Esophagus muscularis mucosa (tissue), 4 donors: ENCODE data around the gene DZANK1. TPM values are rescaled to one million over a fixed set of nuclear protein-coding genes. Genes with fewer than 3 reads are reported as not detected.
"Not testable (repeated sequence)": the region's sequence is repeated elsewhere in the genome, so short reads cannot be mapped to it uniquely, and the experiment has no call there.

Experiments used
- DNase-seq: peaks from one replicate; pipeline ENCODE4 v3.0.0-alpha.2; 2017; ENCODE audit errors: extremely low spot score
- H3K27ac ChIP-seq, 4 donors: fragments of 200-600 bp; sonication (generic); replicated peaks in 1 of 4; 1 replicate in 3 of 4; 2 replicates in 1 of 4; pipeline ENCODE4 v1.5.1; 2016 to 2019; ENCODE audit warnings: mild to moderate bottlenecking in 1 of 4
- H3K27me3 ChIP-seq, 4 donors: fragments of 200-600 bp; sonication (generic); one replicate each; pipeline versions ENCODE4 v1.5.1 to v1.6.0; 2016 to 2019
- H3K36me3 ChIP-seq, 4 donors: fragments of 200-600 bp; sonication (generic); one replicate each; pipeline ENCODE4 v1.5.1; 2016 to 2019
- H3K4me1 ChIP-seq, 4 donors: fragments of 200-600 bp; sonication (generic); one replicate each; pipeline ENCODE4 v1.5.1; 2016 to 2019
- H3K4me3 ChIP-seq, 4 donors: fragments of 200-600 bp; sonication (generic); 1 replicate in 2 of 4; 2 replicates in 2 of 4; pipeline ENCODE4 v1.5.1; 2016 to 2019; ENCODE audit warnings: mild to moderate bottlenecking in 4 of 4, moderate library complexity in 1 of 4
- H3K9me3 ChIP-seq, 4 donors: fragments of 200-600 bp; sonication (generic); 1 replicate in 3 of 4; 2 replicates in 1 of 4; pipeline ENCODE4 v1.5.1; 2016 to 2019
- CTCF ChIP-seq, 3 experiments: fragments of 200-600 bp in 2 of 3; fragments of 450-650 bp in 1 of 3; sonication (generic) in 2 of 3; IDR thresholded peaks; one replicate each; pipeline ENCODE4 v1.5.1; 2017 to 2019; ENCODE audit warnings: antibody characterized with exemption in 3 of 3, mild to moderate bottlenecking in 2 of 3, moderate library complexity in 1 of 3
- EP300 ChIP-seq: sonication (generic); formaldehyde crosslinking; IDR thresholded peaks from one replicate; pipeline ENCODE4 v1.6.1; 2017; ENCODE audit warnings: antibody characterized with exemption
- POLR2A ChIP-seq: fragments of 450-650 bp; IDR thresholded peaks from one replicate; pipeline ENCODE4 v1.6.1; 2017; ENCODE audit warnings: antibody characterized with exemption, moderate library complexity, mild to moderate bottlenecking, low read depth
- POLR2AphosphoS5 ChIP-seq, 2 donors: sonication (generic); formaldehyde crosslinking; IDR thresholded peaks; one replicate each; pipeline ENCODE4 v1.6.1; 2017; ENCODE audit warnings: antibody characterized with exemption in 2 of 2
- WGBS: methylation state at CpG from one replicate; pipeline ENCODE4 v1.1.5; 2018; 5-methylcytosine and 5-hydroxymethylcytosine counted together
- intact Hi-C: fragments of 100-400 bp; cut with DNase I; formaldehyde crosslinking; loops from one replicate; pipeline ENCODE4 v1.15.1; 2023
- total RNA-seq, 4 donors: library from RNA; depleted of rRNA; stranded (reverse); fragments of >200 nt; gene quantifications; one replicate each; pipeline versions ENCODE4 v1.1.0 to v1.2.1, GENCODE V29; 2016

DZANK1 gene
- total RNA-seq, 4 donors from 2014 or later = 1.3 to 2.1 (median 1.4) TPM

GRCh38 chr20:18511571-18511970, 44.7 kb upstream of the DZANK1 start:
- H3K36me3 ChIP-seq = peaks cover 14 to 66% (median 42%) of the 10 kb centered on the region in 4 donors
- TF ChIP-seq CTCF (IDR thresholded peaks at IDR 0.05) (no peak), POLR2A (no peak), POLR2AphosphoS5 (IDR thresholded peaks at IDR 0.05) (no peak)
- WGBS = 70% methylated on average over 1 of the region's 1 CpG
- no peaks in the 10 kb centered on the region for H3K9me3 ChIP-seq
- H3K4me3 ChIP-seq = no peak overlapping the region
- H3K27ac ChIP-seq = no peak overlapping the region
- intact Hi-C loops = no loop called here
- peaks cover 14 to 20% (median 18%) of the 10 kb centered on the region in 4 donors for H3K4me1 ChIP-seq
- H3K27me3 ChIP-seq = no peaks in the 10 kb centered on the region
- no peak for DNase-seq

DNA sequence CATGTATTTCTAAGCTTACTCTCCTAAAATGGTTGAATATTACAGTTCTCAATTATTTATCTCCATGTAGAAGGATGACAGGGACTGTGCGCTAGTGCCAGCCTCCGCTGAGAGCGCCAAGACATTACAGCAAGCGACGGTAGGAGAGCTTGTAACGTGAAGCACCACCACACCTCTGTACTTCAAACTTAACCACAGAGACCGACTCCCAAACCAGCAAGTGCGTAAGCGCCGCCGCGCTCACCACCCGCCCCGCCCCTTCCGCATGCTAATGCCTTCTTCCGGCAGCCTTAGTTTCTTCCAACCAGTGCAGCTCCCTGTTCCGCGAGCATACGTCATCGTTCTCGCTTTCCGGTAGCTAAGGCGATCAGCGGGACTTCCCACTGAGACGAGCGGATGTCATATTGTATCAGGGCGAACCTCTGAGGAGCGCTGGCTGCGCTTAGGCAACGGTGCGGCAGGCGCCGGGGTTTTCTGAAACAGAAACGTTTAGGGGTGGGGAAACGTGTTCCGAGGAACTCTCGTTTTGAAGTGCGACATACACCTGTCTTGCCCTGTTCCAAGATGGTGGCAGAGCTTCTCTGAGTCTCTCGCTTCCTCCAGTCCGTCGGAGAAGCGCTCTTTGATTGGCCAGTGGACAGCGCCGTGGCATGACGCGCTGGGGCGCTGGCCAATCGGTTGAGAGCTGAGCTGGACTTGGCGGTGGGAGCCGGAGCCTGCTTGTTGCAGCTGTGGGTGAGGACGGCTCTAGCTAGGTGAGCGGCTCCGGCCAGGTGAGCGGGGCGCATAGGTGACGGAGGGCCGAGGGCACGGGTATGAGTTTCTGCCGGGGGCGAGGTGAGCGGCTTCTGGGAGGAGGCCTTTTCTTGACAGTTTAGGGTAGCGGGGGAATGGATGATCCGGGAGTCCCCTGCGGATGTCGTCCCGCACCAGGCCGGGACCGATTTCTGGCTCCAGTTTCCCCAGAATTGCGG, 40.7 kb upstream of the DZANK1 start, which contains the start of gene SEC23B:
TSS of gene SEC23B (plus strand) at position 723 of the 974 bp plus-strand sequence. CDS start 2,896 bp downstream, outside the sequence.
- DNase-seq = peak; percentile 99
- Histone ChIP-seq H3K27me3 (peaks cover 0 to 24% (median 0%) of the 10 kb centered on the region in 4 donors), H3K4me1 (peaks cover 14 to 20% (median 18%) of the 10 kb centered on the region in 4 donors), H3K9me3 (no peaks in the 10 kb centered on the region), H3K27ac (peak within 1 kb of the TSS; percentile 89 to 96 (median 96)), H3K4me3 (peak within 1 kb of the TSS; percentile 69 to 89 (median 84)), H3K36me3 (peaks cover 0 to 26% (median 13%) of the 10 kb centered on the region in 4 donors)
- 0% methylated on average over 51 of the region's 69 CpGs for WGBS
- intact Hi-C loops = loop anchor here (5.0 kb wide), 2 partner anchors 40 to 60 kb away; partner anchors contain the start of genes DZANK1, POLR3F and SMIM26
- peak; percentile 38 for TF ChIP-seq POLR2A
- TF ChIP-seq POLR2AphosphoS5 (IDR thresholded peaks at IDR 0.05) = peak; percentile 91 to 96
- no peak for TF ChIP-seq EP300
- TF ChIP-seq CTCF (IDR thresholded peaks at IDR 0.05) = no peak

DNA sequence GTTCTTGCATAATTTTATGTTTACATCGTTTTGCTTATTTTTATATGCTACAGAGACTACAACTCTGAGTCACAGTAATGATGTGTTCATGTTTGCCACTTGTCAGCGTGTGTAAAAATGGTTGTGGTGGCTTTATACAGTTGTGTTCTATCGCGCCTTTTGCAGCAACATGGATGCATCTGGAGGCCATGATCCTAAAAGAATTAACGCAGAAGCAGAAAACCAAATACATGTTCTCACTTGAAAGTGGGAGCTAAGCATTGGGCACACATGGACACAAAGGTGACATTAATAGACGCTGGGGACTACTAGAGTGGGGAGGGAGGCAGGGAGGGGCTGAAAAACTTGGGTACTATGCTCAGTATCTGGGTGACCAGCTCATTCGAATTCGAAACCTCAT, 39.9 kb upstream of the DZANK1 start:
- no peak for DNase-seq
- H3K36me3 ChIP-seq = peaks cover 0 to 21% (median 10%) of the 10 kb centered on the region in 4 donors
- H3K27ac ChIP-seq = peak overlapping the region; percentile 89 to 96 (median 96)
- H3K4me3 ChIP-seq = peak overlapping the region; percentile 69 to 89 (median 84)
- H3K27me3 ChIP-seq = peaks cover 0 to 28% (median 0%) of the 10 kb centered on the region in 4 donors
- H3K4me1 ChIP-seq = peaks cover 14 to 20% (median 18%) of the 10 kb centered on the region in 4 donors
- H3K9me3 ChIP-seq = no peaks in the 10 kb centered on the region
- TF ChIP-seq EP300 (no peak), POLR2A (no peak), CTCF (IDR thresholded peaks at IDR 0.05) (no peak), POLR2AphosphoS5 (IDR thresholded peaks at IDR 0.05) (no peak)
- intact Hi-C loops = loop anchor here (5.0 kb wide), 2 partner anchors 39 to 61 kb away; partner anchors contain the start of genes DZANK1, POLR3F and SMIM26
- 65% methylated on average over 8 of the region's 8 CpGs for WGBS

DNA sequence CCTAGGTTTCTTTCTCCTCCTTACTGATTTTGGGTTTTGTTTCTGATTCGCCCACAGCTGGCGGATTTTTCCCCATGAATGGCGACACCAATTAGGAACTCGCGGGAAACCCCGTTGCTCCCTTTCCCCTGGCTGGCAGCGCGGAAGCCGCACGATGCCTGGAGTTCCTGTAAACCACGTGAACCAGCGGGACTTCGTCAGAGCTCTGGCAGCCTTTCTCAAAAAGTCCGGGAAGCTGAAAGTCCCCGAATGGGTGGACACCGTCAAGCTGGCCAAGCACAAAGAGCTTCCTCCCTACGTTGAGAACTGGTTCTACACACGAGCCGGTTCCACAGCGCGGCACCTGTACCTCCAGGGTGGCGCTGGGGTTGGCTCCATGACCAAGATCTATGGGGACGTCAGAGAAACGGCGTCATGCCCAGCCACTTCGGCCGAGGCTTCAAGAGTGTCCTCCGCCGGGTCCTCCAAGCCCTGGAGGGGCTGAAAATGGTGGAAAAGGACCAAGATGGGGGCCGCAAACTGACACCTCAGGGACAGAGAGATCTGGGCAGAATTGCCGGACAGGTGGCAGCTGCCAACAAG, 37.7 kb upstream of the DZANK1 start:
- H3K9me3 ChIP-seq = no peaks in the 10 kb centered on the region
- no peak overlapping the region for H3K27ac ChIP-seq
- TF ChIP-seq CTCF (IDR thresholded peaks at IDR 0.05) (no peak), POLR2AphosphoS5 (IDR thresholded peaks at IDR 0.05) (no peak), EP300 (no peak), POLR2A (no peak)
- peaks cover 14 to 20% (median 18%) of the 10 kb centered on the region in 4 donors for H3K4me1 ChIP-seq
- DNase-seq = no peak
- WGBS = 78% methylated on average over 17 of the region's 31 CpGs
- intact Hi-C loops = loop anchor here (5.0 kb wide), 2 partner anchors 37 to 63 kb away; partner anchors contain the start of genes DZANK1, POLR3F and SMIM26
- H3K36me3 ChIP-seq = peaks cover 0 to 1% (median under 1%) of the 10 kb centered on the region in 4 donors
- H3K27me3 ChIP-seq = peaks cover 0 to 30% (median 0%) of the 10 kb centered on the region in 4 donors
- H3K4me3 ChIP-seq = peak overlapping the region in 1 of 4 donors; percentile 7

DNA sequence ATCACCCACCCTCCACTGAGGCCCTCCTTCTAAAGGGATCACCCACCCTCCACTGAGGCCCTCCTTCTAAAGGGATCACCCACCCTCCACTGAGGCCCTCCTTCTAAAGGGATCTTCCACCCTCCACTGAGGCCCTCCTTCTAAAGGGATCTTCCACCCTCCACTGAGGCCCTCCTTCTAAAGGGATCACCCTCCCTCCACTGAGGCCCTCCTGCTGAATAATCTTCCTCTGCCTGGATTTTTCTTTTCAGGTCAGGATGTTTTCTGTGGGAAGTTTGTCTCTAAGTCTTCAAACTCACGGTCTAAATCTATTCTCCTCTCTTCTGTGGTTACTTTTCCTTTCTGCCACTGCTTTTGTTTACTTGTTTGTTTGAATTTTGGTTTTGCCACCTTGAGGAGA, 34.8 kb upstream of the DZANK1 start:
- H3K4me3 ChIP-seq, DNase-seq, H3K36me3 ChIP-seq, intact Hi-C loops, H3K9me3 ChIP-seq, H3K4me1 ChIP-seq, H3K27ac ChIP-seq: not testable (repeated sequence)
- peaks cover 0 to 30% (median 0%) of the 10 kb centered on the region in 4 donors for H3K27me3 ChIP-seq
- 65% methylated on average over 1 of the region's 1 CpG for WGBS
